Cerebellar cortex (tissue), 1 donor: ENCODE data around the gene PMCH.
"Not testable (repeated sequence)": the region's sequence is repeated elsewhere in the genome, so short reads cannot be mapped to it uniquely, and the experiment has no call there.

Experiments used
- DNase-seq: peaks from one replicate; pipeline ENCODE4 v3.0.0-alpha.2; 2015; ENCODE audit warnings: low spot score

Gene PMCH

GRCh38 chr12:102197789-102198188 is at the start of gene PMCH:
Gene PMCH (minus strand): TSS chr12:102197833. CDS start chr12:102197770, 63 bp downstream.
- DNase-seq, result no peak

DNA sequence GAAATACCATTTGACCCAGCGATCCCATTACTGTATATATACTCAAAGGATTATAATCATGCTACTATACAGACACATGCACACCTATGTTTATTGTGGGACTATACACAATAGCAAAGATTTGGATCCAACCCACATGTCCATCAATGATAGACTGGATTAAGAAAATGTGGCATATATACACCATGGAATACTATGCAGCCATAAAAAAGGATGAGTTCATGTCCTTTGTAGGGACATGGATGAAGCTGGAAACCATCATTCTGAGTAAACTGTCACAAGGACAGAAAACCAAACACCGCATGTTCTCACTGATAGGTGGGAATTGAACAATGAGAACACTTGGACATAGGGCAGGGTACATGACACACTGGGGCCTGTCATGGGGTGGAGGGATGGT is 43.2 kb upstream of the PMCH start:
- not testable (repeated sequence) for DNase-seq

GRCh38 chr12:102234599-102234998 is 37.0 kb upstream of the PMCH start:
- no peak for DNase-seq

DNA sequence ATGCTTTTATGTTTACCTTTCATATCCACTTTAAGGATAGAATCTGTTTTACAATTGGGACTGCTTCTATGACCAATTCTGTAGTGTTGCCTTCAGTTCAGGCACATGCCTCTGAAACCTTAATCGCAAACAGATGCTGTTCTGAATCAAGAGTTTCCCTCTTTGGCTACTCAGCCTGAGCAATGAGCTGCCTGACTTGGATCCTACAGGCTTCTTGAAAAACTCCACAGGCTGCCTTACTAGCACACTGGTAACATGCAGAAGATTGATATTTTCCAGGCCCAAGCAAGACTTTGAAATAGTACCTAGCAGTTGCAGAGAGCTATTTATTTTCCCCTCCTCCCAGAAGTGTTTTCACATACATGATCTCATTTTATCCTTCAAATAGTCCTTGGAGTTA is 34.8 kb upstream of the PMCH start:
- DNase-seq, result no peak

- no peak for DNase-seq
These were observed 34.4 kb upstream of the PMCH start for GRCh38 chr12:102232036-102232435.

- DNase-seq, result no peak
These were observed 30.3 kb upstream of the PMCH start for GRCh38 chr12:102227954-102228353.

DNA sequence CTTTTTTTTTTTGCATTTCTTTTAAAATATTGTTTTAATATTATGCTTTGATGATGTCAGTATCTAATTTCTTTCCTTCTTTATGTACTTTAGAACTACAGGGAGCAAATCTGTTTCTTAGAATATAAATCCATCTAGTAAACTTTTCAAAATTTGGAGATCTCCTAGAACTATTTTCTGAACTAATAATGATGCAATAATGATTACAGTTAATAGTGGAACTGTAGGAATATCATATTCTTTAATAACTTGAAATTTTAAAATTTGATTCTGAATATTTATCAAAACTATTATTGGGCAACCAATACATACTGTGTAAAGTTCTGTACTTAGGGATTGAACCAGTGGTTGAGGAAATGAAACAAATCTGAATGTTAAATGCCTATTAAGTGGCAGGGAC is 23.1 kb upstream of the PMCH start:
- no peak for DNase-seq

DNA sequence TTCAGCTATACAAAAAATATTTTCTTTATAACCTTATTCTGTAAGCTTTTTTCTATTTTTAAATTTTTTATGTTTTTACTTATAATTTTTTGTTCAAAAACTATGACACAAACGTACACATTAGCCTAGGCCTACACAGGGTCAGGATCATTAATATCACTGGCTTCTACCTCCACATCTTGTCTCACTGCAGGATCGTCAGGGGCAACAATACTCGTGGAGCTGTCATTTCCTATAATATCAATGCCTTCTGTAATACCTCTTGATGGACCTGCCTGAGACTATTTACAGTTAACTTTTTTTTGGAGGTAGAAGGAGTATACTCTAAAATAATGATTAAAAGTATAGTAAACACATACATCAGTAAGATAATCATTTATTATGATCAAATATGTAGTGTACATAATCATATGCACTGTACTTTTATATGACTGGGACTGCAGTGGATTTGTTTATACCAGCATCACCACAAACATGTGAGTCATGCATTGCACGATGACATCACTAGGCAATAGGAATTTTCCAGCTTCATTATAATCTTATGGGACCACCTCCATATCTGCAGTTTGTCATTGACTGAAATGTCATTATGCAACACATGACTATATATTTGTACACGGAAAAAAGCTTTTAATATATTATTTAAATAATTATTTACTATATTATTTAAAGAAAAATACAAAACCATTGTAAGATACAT is 18.5 kb upstream of the PMCH start:
- DNase-seq, result no peak

GRCh38 chr12:102204025-102204424 is 6.4 kb upstream of the PMCH start:
- no peak for DNase-seq

DNA sequence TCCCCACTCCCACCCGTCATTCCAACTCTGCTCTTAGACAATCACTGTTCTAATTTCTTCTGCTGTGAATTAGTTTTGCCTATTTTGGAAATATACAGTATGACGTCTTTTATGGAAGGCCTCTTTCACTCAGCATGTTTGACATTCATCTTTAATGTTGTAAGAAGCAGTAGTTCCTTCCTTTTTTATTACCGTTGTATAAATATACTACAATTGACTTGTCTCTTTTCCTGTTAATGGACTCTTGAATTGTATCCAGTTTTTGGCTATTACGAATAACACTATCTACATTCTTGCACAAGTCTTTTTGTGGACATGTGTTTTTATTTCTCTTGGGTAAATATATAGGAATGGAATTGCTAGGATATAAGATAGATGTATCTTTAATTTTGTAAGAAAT is 4.9 kb upstream of the PMCH start:
- no peak for DNase-seq

GRCh38 chr12:102201436-102202061 is 3.9 kb upstream of the PMCH start:
- DNase-seq, result no peak

GRCh38 chr12:102195826-102196225 is 1.8 kb downstream of the PMCH start:
- no peak for DNase-seq

- DNase-seq, result no peak
These were observed 15.0 kb downstream of the PMCH start for GRCh38 chr12:102182635-102183034.

DNA sequence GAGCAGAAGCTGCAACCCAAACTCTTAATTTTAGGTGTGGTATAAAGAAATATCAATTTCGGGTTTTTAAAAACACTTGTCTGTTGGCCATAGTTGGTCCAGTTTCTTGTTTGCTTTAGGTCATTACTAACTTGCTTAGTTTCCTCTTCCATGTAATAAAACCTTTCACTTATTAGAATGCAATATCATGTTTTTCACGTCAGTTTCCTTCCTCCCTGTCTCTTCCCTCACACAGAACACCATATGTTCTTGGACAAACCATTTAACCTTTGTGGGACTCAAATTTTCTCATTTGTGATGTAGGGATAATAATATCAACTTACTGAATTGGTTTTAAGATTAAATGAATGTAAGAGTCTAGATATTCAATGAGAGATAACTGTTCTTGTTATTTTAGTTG is 22.9 kb downstream of the PMCH start:
- DNase-seq, result no peak

GRCh38 chr12:102174117-102174516 is 23.5 kb downstream of the PMCH start:
- no peak for DNase-seq

DNA sequence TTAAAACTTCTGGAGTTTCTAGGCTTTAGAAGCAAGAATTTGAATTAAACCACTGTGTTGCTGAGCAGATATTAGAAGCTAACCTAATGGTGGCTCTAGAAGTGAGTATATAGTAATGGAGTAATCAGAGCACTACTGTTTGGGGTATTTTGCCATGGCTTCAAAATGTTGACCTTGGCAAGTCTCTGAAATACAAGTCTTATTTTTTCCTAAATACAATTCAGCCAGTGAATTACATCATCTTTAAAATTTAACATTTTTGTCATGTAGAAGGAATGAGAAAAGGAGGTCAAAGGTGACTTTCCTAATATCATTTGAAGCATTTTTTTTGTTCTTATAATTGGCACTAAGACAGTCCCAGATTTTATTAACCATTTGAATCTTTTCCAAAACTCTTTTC is 25.2 kb downstream of the PMCH start:
- no peak for DNase-seq

DNA sequence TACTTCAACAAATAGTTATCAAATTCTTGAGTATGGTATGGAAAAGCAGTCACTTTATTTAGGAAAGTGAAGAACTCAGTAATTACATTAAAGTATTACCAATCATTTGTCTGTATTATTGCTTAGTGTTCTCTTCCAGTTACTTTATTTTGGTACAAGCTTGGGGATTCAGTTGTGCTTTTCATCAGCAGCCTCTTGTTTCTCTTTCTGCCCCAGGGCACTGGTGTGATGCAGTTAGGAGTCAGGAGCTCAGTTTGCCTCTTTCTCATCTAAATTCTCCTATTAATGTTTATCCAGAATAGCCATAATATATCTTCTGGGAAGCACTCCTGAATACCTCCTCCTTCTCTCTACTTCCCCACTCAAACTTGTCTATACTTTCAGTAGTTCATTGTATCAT is 25.7 kb downstream of the PMCH start:
- no peak for DNase-seq

DNA sequence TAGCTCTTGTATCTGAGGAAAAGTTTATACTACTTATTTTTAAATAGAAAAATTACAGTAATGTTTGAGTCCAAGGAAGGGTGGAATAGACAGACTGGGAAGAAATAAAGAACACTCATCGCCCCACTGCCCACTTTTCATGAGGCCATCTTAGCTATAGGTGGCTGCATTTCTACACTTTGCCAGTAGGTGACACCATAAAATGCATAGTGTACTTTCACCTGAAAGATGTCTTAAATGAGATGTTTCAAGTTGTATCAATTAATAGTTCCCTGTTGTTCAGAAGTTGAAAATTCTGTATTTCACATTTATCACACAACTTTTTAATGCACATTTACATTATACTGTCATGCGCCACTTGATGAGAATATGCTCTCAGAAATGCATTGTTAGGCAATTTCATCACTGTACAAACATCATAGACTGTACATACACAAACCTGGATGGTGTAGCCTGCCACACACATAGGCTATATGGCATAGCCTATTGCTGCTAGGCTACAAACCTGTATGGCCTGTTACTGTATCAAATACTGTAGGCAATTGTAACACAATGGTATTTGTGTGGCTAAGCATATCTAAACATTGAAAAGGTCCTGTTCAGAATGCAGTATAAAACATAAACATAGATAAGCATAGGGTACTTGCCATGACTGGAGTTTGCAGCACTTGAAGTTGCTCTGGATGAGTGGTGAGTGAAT is 27.6 kb downstream of the PMCH start:
- DNase-seq, result peak; percentile 18

- DNase-seq, result no peak
These were observed 29.6 kb downstream of the PMCH start for GRCh38 chr12:102167821-102168604.

DNA sequence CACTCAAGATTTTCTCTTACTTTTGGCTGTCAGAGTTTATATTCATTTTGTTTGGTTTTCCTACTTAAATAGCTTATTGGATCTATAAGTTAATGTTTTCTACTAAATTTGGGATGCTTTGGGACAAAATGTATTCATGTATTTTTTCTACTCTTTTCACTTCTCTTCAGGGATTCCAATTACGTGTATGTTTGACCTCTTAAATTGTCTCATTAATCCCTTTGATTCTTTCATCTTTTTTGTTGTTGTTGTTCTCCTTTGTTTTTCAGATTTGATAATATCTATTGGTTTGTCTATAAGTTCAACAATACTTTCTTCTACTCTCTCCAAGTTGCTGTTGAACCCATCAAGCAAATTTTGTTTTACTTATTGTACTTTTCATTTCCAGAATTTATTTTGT is 34.2 kb downstream of the PMCH start:
- DNase-seq, result no peak

GRCh38 chr12:102155206-102155605 is 42.4 kb downstream of the PMCH start:
- DNase-seq, result not testable (repeated sequence)

- DNase-seq, result not testable (repeated sequence)
These were observed 50.5 kb downstream of the PMCH start for GRCh38 chr12:102147062-102147587.
